GM19452 (cell line): Measurements from ENCODE around the gene ZBTB25.

ENCODE experiments used
- ATAC-seq: cut with Tn5 transposase; IDR thresholded peaks from one replicate; pipeline ENCODE4 v1.9.1; 2021; ENCODE audit not compliant: unreplicated experiment

ZBTB25 gene

DNA sequence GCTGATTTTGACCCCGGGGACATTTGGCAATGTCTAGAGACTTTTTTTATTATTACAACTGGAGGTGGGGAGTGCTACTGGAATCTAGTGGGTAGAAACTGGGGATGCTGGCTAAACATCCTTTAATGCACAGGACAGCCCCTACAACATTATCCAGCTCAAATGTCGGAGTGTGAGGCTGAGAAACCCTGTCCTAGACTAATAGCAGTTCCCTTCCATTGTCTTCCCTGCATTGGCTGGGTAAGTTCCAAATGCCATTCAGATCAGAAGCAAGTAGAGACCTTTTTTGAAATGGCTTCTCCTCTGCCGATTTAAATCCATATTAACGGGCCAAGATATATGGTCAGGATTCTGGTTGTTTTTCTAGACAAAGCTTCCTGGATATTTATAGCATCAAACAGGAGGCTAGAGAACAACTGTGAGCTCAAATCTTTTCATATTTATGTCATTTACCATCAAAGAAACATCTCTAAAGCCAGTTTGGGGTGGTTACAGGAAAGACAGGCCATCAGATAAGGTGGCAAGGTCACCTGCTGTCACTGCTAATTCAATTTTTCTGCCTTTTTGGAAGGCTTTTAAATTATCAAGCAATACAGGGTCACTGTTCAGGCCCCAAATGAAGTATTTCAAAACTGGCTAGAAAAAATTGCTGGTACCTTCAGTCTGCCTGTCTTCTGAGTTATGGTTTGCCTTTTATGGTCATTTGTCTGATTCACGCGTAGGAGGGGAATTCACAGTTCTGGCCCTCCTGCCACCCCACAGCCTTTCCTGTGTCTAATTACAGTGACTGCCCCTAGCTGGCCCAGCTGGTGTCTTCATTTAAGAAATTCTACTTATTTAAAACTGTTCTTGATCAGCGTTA is 58.4 kb downstream of the ZBTB25 start:
- ATAC-seq, result peak; percentile 97

DNA sequence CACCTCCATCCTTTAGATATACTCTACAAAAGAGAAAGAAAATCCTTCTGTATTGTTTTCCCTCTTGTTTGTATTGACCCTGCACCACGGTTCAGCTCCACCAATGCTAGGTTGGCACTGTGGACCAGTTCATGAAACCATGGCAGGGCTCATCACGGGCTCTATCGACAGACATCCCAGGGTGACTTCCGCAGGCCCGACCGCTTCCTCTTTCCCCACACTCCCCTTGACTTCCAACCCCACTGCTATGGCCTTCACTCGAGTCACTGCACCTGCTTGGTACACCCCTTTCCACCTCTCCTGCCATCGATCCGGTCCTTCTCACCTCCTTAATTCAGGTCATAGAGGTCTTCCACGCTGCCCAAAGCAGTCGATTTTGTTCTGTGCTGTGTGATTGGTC is 59.5 kb downstream of the ZBTB25 start:
- ATAC-seq, result no peak

DNA sequence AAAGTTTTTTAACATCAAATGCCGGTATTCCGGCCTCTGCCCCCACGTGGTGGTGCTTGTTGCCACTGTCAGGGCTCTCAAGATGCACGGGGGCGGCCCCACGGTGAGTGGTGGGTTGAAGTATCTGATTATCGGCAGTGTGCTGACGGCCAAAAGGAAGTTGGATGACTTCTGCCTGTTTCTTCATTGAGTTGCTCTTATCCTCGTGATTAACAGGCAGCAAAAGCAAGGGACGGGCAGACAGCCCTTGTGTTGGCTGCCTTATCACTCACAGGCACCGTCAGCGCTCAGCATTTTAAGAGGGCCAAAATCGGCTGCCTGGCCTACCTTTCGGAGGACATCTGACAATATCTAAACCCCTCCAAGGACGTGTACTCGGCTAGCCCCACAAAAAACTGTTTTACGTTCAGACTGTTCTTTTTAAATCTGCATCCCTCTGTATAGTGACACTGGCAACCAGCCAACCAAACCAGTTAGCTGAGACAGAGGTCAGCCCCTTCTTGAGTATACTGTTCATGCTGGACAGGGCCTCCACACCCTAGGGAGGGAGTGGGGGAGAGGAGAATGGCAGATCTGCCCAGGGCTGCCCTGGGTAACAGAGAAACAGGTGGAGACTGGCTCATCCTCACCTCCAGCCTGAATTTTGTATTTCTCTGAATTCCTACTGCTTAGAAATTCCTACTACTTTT is 61.2 kb downstream of the ZBTB25 start:
- ATAC-seq, result no peak

DNA sequence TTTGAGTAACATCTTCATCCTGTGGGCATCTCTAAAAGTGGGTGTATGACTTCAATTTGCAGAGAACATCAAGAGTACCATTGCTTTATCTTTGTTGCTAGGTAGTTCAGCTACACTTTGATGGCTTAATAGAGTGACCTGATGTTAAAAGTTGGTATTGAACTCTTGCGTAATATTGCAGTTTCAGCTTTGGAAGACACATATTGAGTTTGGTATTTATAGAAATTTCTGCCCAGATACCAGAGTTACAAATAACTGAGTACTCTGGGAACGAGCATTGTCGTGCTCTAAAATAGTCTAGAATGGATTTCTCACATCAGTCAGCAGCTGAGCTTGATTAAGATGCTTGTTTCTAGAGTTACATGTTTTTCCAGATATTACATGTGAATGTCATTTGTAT is 63.1 kb downstream of the ZBTB25 start:
- no peak for ATAC-seq

DNA sequence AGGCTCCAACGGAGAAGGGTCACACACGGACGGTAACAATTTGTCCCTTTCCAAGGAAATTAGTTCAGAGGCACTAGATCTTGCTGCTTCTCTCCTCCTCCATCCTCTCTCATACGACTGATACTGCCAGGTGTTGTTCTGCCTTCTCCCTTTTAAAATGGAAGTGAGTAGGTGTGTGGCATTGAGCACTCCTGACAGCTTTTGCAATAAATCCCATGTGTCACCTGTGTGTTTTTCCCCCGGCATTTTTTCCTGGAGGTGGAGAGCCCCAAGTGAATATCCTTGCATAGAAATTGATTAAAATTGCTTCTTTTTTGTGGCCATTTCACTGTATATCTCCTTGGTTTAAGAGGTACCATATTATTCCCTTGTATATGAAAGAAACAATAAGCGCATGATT is 64.5 kb downstream of the ZBTB25 start:
- no peak for ATAC-seq

DNA sequence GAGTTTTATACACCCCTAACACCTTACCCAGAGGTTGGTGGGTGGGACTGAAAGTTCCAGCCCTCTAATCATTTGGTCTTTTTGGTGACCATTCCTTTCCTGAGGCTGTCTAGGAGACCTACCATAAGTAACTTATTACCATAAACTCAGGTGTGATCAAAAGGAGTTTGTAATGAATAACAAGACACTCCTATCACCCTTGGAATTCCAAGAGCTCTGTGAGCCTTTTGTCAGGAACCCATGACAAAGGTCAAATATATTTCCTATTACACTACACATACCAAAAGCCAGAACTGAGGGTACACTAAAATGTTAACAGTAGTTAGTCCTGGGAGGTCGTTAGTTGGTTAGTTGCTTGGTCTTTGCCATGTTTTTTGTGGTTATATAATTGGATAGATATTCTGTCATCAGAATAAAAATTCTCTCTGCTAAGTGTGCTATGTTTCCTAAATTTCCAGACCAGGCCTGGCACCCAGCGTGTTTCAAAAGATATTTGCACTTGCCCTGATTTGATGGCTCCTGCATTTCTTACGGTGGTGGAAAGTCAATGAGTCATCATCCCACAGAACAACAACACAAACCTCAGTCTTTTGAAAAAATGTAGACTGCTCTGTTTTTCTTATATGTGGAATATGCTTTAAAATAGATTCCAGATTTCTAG is 65.3 kb downstream of the ZBTB25 start:
- no peak for ATAC-seq

DNA sequence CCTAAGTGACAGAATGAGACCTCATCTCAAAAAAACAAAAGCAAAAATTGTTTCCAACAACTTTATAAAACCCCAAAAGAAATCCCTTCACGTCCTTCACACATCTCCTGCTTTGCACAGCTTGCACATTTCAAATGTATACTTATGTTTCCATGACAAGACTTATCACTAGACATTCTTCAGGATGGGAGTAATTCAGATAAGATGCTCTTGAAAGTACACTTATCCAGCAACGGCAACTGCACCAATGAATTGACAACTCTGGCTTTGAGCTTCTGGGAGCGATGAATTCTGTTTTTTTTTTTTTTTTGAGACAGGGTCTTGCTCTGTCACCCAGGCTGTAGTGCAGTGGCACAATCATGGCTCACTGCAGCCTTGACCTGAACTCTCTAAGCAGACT is 69.1 kb downstream of the ZBTB25 start:
- no peak for ATAC-seq

DNA sequence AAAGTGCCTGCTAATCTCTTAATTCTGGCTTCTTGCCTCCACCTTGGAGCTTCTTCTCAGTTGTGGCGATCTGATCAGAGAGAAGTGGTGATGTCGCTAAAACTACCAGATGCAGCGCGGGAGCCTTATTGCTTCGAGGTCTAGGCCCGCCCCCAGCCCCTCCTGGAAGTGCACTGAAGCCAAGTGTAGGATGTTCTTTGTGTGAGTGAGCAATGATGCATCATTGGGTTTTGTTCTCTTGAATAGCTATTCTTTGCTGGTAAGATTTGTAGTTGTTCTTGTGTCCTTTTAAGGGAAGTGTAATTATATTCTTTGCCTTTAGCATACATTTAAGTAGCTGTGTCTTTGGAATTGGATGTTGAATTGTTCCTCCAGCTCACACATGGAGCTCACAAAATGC is 79.7 kb downstream of the ZBTB25 start:
- no peak for ATAC-seq

DNA sequence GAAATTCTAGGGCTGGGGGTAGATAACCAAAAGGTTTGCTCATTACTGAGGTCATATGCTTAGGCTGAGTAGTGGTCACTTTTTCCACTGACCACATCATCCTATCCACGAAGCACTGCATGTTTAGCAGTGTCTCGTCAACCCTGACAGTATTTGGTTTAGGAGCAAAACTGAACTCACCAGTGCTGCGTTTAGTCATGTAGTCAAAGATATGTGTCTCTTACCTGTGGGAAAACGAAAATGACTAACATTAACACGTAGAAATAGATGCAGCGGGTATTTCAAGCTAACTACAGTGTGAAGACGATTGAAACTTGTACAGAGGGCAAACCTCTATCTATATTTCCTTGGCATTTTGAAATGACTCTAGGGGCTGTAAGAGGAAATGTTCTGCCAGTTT is 80.9 kb downstream of the ZBTB25 start:
- no peak for ATAC-seq

DNA sequence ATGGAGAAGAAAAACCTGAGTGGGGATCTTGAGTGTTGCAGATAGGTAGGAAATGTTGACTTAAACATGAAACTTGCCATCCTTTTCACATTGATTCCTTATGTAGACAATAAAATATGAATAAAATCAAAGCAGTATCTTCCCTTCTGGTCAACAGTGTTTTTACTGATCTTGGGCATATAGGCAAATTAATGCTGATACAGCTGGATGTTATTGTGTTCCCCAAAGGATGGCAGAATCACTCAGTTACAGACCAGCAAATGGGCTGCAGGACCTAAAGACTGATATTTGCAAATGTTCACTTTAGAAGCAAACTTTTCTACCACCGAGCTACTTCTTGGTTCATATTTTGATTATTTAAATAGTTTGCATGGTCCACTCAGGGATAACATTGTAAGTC is 81.6 kb downstream of the ZBTB25 start:
- no peak for ATAC-seq

DNA sequence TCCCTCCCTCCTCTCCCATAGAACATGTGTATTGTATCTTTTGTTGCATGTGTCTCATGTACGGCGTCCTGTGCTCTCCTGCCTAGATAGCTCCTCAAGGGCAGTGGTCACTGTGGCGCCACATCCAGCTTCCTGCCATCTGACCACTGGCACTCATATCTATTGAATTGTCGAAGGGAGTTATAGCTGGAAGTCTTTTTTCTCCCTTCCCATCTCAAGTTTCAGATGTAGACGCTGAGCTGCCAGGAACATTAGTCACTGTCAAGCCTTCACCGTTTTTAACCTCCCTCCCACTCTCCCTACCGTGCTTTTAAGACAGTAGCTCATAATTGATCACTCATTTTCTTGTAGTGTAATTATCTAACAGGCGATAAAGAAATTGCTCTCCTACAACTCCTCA is 82.5 kb downstream of the ZBTB25 start:
- no peak for ATAC-seq

DNA sequence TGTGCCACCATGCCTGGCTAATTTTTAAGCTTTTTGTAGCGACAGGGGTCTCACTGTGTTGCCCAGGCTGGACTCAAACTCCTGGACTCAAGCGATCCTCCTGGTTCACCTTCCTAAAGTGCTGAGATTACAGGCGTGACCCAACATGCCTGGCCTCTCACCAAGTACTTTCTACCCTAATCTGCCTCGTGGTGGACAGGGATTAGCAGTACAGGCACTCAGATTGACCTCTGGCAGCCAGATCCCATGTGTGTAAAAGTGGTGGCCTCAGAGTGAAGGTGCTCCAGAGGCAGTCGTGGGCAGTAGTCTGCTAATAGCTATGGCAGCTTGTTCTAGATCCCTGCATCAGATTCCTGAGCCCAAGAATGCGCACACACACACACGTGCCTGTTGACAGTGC is 84.6 kb downstream of the ZBTB25 start:
- ATAC-seq, result no peak

DNA sequence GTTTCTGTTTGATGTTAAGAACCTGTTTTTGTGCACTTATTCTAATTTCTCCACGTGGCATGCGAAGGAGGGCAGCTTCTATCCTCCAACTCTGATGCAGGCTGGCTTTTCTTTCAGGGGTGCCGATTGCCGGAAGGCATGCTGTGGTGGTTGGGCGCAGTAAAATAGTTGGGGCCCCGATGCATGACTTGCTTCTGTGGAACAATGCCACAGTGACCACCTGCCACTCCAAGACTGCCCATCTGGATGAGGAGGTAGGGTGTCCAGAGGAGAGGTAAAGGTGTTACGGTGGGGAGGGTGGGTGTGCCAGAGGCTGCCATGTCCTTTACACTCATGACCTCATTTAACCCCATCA is 85.9 kb downstream of the ZBTB25 start:
- ATAC-seq, result no peak

DNA sequence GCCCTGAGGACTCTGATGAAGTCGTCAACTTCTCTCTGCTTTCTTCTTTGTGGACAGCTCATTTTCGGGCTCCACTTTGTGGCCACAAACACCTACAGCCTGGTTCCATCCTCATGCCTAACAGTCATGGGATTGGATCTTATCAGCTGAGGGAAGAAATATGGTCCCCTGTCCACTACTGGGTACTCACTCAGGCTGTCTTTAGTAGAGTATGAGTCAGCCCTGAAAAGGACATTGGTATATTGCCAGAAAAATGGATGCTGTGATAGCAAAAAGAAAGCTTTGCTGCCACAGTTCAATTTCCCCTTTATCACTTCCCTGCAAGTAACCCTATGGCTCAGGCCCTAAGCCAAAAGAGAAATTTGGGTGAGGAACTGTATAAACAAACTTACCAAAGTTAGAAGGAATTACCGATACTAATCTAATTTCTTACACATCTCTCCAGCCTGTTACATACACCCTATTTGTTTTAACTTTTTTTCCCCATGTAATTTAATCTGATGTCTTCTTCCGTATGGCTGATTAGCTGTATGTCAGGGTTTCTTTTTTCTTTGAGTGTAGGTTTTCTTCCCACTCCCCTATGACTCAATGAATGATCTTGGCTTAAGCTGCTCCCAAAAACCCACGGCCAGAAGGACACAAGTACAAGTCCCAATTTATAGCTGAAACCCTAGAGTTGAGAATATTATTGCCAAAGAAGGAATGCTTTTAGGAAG is 86.4 kb downstream of the ZBTB25 start:
- ATAC-seq, result no peak

DNA sequence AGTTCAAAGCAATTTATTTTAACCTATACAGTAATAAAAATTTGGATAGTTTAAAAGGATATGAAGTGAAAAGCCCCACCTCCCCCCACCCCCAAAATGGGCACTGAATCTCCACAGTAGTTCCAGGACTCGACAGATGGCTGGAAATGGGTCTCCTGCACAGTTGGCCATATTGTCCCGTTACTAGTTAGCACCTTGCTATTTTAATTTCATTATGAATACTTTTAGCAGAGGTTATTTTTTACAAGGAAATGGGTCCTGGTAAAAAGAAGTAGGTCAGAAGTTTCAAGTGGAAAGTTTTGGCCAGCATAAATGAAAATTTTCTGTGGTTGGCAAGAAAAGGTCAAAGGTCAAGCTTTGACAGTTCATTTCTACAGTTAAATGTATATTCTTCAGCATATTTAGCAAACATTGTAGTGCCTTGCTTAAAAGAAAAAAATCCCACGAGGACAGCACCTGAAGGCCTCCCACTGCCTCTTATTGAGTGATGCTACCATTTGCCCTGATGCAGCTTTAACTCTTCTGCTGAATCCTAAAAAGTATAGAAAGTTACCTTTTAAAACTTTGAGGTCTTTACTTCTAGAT is 87.2 kb downstream of the ZBTB25 start:
- ATAC-seq, result no peak

DNA sequence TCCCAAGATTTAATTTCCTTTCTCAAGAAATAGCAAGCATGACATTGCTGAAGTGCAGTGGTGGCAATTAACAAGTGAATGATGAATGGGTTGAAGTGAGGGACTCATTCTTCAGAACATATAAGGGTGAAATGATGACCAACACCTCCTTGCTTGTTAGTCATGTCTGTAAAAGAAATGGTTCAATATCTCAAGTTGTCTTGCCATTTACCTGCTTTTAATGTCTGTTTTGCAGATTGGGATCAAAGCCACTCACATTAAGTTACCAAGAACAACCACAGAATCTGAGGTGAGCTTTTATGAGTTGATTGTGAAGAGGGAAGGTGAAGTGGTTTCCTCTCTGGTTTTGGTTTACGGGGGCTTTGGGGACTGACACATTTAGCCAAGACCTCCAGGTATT is 91.4 kb downstream of the ZBTB25 start:
- no peak for ATAC-seq

DNA sequence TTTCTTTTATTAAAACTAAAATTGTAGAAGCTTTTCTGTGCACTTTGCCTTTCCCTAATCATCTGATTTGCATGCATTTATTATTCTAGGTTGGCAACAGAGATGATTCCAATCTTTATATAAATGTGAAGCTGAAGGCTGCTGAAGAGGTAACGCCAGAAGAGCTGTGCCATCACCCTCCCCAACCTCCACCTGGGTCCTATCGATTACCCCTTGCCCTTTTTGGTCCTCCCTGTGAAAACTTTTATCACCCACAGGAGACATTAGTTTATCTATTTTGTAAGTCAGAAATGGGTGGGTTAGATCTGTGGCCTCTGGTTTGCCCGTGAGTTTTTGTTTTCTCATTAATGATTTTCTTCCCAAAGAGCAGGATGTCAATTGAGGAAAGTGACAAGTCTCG is 92.6 kb downstream of the ZBTB25 start:
- no peak for ATAC-seq

DNA sequence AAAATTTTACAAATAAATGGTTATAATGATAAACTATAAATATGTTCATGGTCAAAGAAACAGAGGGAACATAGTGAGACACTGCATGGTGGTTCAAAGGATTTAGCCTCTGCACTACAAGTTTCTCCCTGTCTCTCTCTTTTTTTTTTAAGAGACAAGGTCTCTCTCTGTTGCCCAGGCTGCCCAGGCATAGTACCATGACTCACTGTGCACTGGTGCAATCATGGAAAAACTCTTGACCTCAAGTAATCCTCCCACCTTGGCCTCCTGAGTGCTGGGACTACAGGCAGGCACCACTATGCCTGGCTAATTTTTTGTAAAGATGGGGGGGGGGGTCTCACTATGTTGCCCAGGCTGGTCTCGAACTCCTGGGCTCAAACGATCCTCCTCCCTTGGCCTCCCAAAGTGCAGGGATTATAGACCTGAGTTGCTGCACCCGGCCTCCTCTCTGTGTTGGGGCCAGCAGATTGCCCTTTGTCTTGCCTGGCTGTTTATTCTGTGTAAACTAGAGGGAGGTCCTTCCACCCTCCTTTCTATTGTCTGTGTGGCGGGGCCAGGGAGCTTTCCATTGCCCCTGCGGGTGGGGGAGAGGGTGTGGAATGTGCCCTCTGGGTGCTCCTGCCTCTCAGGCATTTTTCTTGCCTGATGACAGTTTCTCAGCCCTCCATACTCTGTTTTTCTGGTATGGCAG is 93.4 kb downstream of the ZBTB25 start:
- no peak for ATAC-seq

DNA sequence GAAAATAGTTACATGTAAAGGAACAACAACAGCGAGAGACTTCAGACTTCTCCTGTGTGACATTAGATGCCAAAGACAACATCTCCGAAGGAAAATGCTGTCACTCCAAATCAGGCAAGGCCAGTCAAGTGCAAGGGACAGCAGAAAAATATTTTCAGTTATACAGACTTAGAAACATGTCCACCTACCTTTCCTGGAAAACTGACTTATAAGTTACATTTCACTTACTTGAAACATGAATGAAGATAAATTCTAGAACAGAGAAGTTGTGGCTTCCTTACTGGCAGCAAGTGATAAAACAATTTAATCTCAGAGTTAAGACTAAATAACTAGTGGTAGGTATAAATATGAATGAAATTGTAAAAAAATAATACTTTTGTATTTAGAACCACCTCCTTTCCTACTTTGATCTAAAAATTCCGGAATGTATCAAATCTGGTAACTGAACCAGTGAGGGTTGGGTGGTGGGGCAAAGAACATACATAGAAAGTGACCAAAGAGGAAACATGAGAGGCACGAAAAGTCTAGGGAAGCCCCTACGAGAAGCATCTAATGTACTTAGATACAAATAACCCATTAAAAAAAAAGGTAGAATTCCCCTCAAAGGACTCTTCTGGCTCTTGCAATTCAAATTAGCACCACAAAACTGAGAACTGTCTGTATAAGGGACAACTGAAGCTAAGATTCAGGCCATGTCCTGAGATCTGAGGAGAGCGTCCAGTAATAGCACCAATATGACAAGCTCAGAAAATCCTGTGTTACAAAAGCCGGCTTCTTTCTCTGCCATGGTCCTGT is 94.3 kb downstream of the ZBTB25 start:
- no peak for ATAC-seq

DNA sequence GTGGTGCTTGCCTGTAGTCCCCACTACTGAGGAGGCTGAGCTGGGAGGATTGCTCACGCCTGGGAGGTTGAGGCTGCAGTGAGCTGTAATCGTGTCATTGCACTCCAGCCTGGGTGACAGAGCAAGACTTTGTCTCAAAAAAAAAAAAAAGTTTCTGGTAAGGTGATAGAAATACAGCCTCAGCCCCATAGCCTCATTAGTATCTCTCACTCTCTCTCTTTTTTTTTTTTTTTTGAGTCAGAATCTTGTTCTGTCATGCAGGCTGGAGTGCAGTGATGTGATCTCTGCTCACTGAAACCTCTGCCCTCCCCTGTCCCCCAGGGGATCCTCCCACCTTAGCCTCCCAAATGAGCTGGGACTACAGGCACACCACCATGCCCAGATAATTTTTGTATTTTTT is 96.3 kb downstream of the ZBTB25 start:
- no peak for ATAC-seq
